GM23248 (cell line): Measurements from ENCODE around the gene NME8. TPM values are rescaled to one million over a fixed set of nuclear protein-coding genes. Genes with fewer than 3 reads are reported as not detected.

Experiments
- DNase-seq: peaks from one replicate; pipeline ENCODE4 v3.0.0-alpha.2; 2015
- H2AFZ ChIP-seq: fragments of 200-600 bp; sonication (generic); 2 replicates; pipeline ENCODE4 v1.6.1; 2016; ENCODE audit warnings: antibody characterized with exemption
- H3F3A ChIP-seq: fragments of 200-600 bp; sonication (generic); 2 replicates; pipeline ENCODE4 v1.6.1; 2016; ENCODE audit warnings: mild to moderate bottlenecking, antibody characterized with exemption, mixed run types; ENCODE audit not compliant: insufficient read depth
- H3K27ac ChIP-seq: fragments of 200-600 bp; sonication (generic); 2 replicates; pipeline ENCODE4 v1.5.1; 2016; ENCODE audit warnings: mild to moderate bottlenecking
- H3K27me3 ChIP-seq: fragments of 200-600 bp; sonication (generic); replicated peaks from 2 replicates; pipeline ENCODE4 v1.6.1; 2016; ENCODE audit warnings: mild to moderate bottlenecking; ENCODE audit not compliant: insufficient read depth
- H3K36me3 ChIP-seq: fragments of 200-600 bp; sonication (generic); 2 replicates; pipeline ENCODE4 v1.6.1; 2016; ENCODE audit warnings: low read depth, mild to moderate bottlenecking
- H3K4me1 ChIP-seq: fragments of 200-600 bp; sonication (generic); 2 replicates; pipeline ENCODE4 v1.6.1; 2016; ENCODE audit warnings: mild to moderate bottlenecking; ENCODE audit not compliant: insufficient read depth
- H3K4me2 ChIP-seq: fragments of 200-600 bp; sonication (generic); one replicate; pipeline ENCODE4 v1.6.1; 2016; ENCODE audit warnings: mild to moderate bottlenecking; ENCODE audit not compliant: unreplicated experiment
- H3K4me3 ChIP-seq: fragments of 200-600 bp; sonication (generic); 2 replicates; pipeline ENCODE4 v1.5.1; 2016; ENCODE audit warnings: mild to moderate bottlenecking
- H3K79me2 ChIP-seq: fragments of 200-600 bp; sonication (generic); 2 replicates; pipeline ENCODE4 v1.6.1; 2016; ENCODE audit warnings: mild to moderate bottlenecking; ENCODE audit not compliant: insufficient read depth
- H3K9ac ChIP-seq: fragments of 200-600 bp; sonication (generic); 2 replicates; pipeline ENCODE4 v1.6.1; 2016; ENCODE audit warnings: mild to moderate bottlenecking
- H3K9me2 ChIP-seq: fragments of 200-600 bp; sonication (generic); 2 replicates; pipeline ENCODE4 v1.6.1; 2016; ENCODE audit warnings: mixed run types, mild to moderate bottlenecking, moderate library complexity; ENCODE audit not compliant: insufficient read depth
- H3K9me3 ChIP-seq: fragments of 200-600 bp; sonication (generic); one replicate; pipeline ENCODE4 v1.6.1; 2017; ENCODE audit warnings: low read depth
- H4K20me1 ChIP-seq: fragments of 200-600 bp; sonication (generic); 2 replicates; pipeline ENCODE4 v1.6.0; 2016; ENCODE audit not compliant: insufficient read depth
- EZH2 ChIP-seq: fragments of 200-600 bp; sonication (generic); IDR thresholded peaks from 2 replicates; pipeline ENCODE4 v1.6.1; 2018; ENCODE audit warnings: antibody characterized with exemption, mild to moderate bottlenecking; ENCODE audit not compliant: insufficient read depth, poor library complexity, severe bottlenecking
- EZH2phosphoT487 ChIP-seq: fragments of 200-600 bp; sonication (generic); IDR thresholded peaks from 2 replicates; pipeline ENCODE4 v1.6.1; 2018; ENCODE audit warnings: antibody characterized with exemption, moderate library complexity, mild to moderate bottlenecking, low read depth; ENCODE audit not compliant: insufficient read depth
- WGBS, 2 experiments: methylation state at CpG; one replicate each; pipeline ENCODE4 v1.1.6; 2015 to 2017; ENCODE audit warnings: low lambda C conversion rate in 2 of 2, low coverage in 1 of 2; ENCODE audit errors: missing lambda C conversion rate in 2 of 2; 5-methylcytosine and 5-hydroxymethylcytosine counted together
- in situ Hi-C: fragments of 300-500 bp; cut with MboI; formaldehyde crosslinking; loops from 2 replicates; pipeline ENCODE4 v1.15.0; 2020
- polyA plus RNA-seq: library from polyadenylated mRNA; unstranded; fragments of >200 nt; fragmentation: Nextera tagmentation; extraction: Ambion mirVana; gene quantifications from 2 replicates; pipeline ENCODE4 v1.2.1, GENCODE V29; 2016
- total RNA-seq: library from RNA; depleted of rRNA; stranded (reverse); fragments of >200 nt; shearing (Covaris generic); gene quantifications from 2 replicates; pipeline ENCODE4 v1.2.3, GENCODE V29; 2014

NME8 gene
- total and polyA plus RNA-seq, 2 experiments from 2014 or later: not detected

DNA sequence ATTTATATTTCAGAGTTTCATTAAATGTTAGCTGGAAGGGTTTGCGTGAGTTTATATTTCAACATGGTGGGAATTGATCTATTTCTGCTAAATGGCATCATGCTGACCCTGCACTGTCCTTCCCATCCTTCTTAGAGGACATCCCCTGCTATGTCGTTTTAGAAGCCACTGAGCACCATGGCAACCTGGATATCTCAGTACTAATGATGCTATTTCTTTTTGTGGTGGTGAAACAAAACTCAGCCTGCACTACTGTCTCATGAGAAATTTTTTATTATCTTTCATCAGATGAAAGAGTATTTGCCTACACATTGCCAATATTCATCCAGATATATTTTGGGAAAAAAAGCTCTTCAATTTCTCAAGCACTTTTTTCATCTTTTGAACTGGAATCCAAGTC is 84.1 kb downstream of the NME8 start:
- H3K36me3 ChIP-seq: no peaks in the 10 kb centered on the region
- H3K9me3 ChIP-seq: no peaks in the 10 kb centered on the region

DNA sequence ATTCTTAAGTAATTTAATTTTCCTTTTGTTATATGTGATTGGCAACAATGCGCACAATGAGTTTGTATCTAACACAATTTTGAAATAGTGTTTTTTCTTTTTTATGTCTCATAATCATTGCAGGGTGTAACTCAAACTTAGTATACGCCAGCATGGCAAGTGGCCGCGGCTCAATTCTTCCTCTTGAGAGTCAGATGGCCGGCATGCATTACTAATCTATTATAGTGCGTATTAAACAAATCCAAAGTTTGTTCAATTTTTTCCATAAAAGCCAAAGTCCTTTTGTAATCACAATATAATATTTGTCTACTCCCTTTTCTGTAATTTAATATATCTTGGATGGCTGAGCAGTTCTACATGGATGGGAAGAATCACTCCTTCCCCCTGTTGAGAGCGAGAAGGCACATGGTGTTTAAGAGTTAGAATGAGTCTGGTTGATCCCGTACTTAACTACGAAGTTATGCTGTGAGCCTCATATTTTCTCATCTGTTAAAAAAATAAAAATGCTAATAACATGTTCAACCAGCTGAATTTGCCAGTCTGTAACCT is 84.7 kb downstream of the NME8 start:
- Histone ChIP-seq H3K4me1 (no peaks in the 10 kb centered on the region), H3K36me3 (no peaks in the 10 kb centered on the region), H3K9me3 (no peaks in the 10 kb centered on the region), H3K9ac (no peak overlapping the region), H3K9me2 (no peaks in the 10 kb centered on the region), H3K79me2 (no peaks in the 10 kb centered on the region), H3K27me3 (no peaks in the 10 kb centered on the region), H3K27ac (no peak overlapping the region), H2AFZ (no peak overlapping the region), H4K20me1 (no peaks in the 10 kb centered on the region), H3K4me2 (no peak overlapping the region), H3F3A (no peaks in the 10 kb centered on the region), H3K4me3 (no peak overlapping the region)
- in situ Hi-C loops: no loop called here
- TF ChIP-seq EZH2: no peak
- TF ChIP-seq EZH2phosphoT487: no peak
- no peak for DNase-seq
- 45 to 48% methylated on average over 9 of the region's 9 CpGs for WGBS, 2 experiments

More for the DNA sequence above, 84.1 kb downstream of the NME8 start:
- Histone ChIP-seq H3K9me2 (no peaks in the 10 kb centered on the region), H3K27me3 (no peaks in the 10 kb centered on the region), H3K4me1 (no peaks in the 10 kb centered on the region), H3K4me2 (no peak overlapping the region), H3F3A (no peaks in the 10 kb centered on the region), H3K9ac (no peak overlapping the region), H4K20me1 (no peaks in the 10 kb centered on the region), H3K27ac (no peak overlapping the region), H2AFZ (no peak overlapping the region), H3K79me2 (no peaks in the 10 kb centered on the region), H3K4me3 (no peak overlapping the region)
- 25% methylated on average over 2 of the region's 2 CpGs for WGBS, 2 experiments
- no peak for DNase-seq
- in situ Hi-C loops: no loop called here
- TF ChIP-seq EZH2 (no peak), EZH2phosphoT487 (no peak)

DNA sequence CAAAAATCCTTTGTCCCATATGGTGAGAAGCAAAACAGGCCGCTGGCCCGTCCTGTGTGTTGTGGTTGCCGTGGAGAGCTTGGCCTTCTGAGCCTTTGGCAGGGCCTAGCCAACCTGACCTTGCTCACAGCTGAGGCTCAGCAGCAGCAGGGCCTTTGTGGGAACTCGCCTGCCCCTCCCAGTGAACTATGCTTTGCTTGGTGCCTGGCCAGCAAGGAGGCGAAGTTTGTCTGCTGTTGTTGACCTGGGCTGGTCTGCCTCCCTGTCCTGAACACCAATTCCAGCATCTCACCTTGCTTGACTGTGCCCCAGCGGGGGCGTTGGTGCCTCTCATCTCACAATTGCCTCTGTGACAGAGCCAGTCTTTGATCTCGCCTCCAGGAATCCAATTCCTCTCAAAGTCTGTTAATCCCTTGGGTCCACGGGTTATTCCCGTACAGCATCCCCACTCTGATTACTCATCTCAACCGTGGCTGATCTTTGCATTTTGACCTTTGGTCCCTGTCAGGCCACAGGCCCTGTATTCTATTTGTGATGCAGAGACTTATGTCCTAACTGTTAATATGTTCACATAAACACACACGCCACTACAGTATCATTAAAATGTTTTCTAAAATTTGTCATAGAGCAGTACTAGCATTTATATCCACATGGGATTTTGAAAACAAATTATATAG is 94.7 kb downstream of the NME8 start:
- H3K4me2 ChIP-seq: no peak overlapping the region
- no peaks in the 10 kb centered on the region for H3F3A ChIP-seq
- WGBS, 2 experiments: 9 to 17% methylated on average over 12 of the region's 12 CpGs
- no peaks in the 10 kb centered on the region for H3K9me3 ChIP-seq
- no peaks in the 10 kb centered on the region for H4K20me1 ChIP-seq
- no peaks in the 10 kb centered on the region for H3K9me2 ChIP-seq
- H3K4me3 ChIP-seq: no peak overlapping the region
- no peak overlapping the region for H3K9ac ChIP-seq
- no peaks in the 10 kb centered on the region for H3K79me2 ChIP-seq
- no peaks in the 10 kb centered on the region for H3K27me3 ChIP-seq
- in situ Hi-C loops: no loop called here
- no peak overlapping the region for H3K27ac ChIP-seq
- H2AFZ ChIP-seq: no peak overlapping the region
- H3K36me3 ChIP-seq: no peaks in the 10 kb centered on the region
- TF ChIP-seq EZH2: no peak
- TF ChIP-seq EZH2phosphoT487: no peak
- no peaks in the 10 kb centered on the region for H3K4me1 ChIP-seq
- no peak for DNase-seq

DNA sequence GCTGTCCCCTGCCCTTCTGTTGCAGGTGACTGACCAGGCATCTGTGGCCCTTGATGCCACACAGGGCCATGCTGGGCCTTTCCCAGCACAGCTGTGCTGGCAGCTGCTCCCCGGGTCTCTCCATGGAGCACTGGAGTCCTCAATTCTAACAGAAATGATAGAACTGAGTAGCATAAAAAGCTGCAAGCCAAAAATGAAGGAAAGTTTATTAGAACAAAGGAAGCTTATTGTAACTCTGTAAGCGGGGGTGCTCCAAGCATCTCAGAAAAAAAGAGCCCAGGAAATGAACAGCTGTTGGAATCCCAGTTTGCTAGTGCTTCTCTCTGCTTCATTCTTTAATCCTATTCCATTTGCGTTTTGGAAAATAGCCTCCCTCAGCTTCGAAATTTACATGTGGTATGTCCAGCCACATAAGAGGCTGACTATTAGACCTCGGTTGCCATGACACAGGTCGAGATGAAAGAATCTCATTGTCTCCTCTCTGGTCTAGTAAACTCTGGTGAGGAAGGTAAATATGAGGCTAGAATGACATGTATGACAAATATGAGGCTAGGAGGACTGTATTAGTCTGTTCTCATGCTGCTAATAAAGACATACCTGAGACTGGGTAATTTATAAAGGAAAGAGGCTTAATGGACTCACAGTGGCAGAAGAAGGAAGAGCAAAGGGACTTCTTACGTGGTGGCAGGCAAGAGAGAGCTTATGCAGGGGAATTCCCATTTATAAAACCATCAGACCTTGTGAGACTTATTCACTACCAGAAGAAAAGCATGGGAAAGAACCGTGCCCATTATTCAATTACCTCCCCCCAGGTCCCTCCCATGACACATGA is 95.7 kb downstream of the NME8 start:
- Histone ChIP-seq H3K36me3 (no peaks in the 10 kb centered on the region), H3K4me2 (no peak overlapping the region), H3K27ac (no peak overlapping the region), H4K20me1 (no peaks in the 10 kb centered on the region), H3K9ac (no peak overlapping the region), H3K79me2 (no peaks in the 10 kb centered on the region), H3F3A (no peaks in the 10 kb centered on the region), H3K27me3 (no peaks in the 10 kb centered on the region), H3K9me2 (no peaks in the 10 kb centered on the region), H3K4me1 (no peaks in the 10 kb centered on the region), H2AFZ (no peak overlapping the region), H3K9me3 (no peaks in the 10 kb centered on the region), H3K4me3 (no peak overlapping the region)
- WGBS, 2 experiments: 16 to 19% methylated on average over 8 of the region's 8 CpGs
- DNase-seq: no peak
- in situ Hi-C loops: no loop called here
- no peak for TF ChIP-seq EZH2
- TF ChIP-seq EZH2phosphoT487: no peak
